ENCODE results near the gene B3GALT5.

The B3GALT5 gene

GRCh38 chr21:39656209-39656608 lies 43.5 kb downstream of the B3GALT5 start:
- peaks cover 17% of the 10 kb centered on the region for H3K27me3 Mint-ChIP-seq
- H3K27ac Mint-ChIP-seq (ENCODE audit: low read depth), result no peak overlapping the region
- no peaks in the 10 kb centered on the region for H3K36me3 Mint-ChIP-seq (ENCODE audit: insufficient read depth)
- peaks cover 9% of the 10 kb centered on the region for H3K9me3 Mint-ChIP-seq
- H3K4me1 Mint-ChIP-seq, result no peaks in the 10 kb centered on the region
- H3K4me3 Mint-ChIP-seq, result no peak overlapping the region
- DNase-seq (ENCODE audit: low spot score in 2 of 2), result no peak
- no peak for ATAC-seq (replicated peaks; ENCODE audit: extremely low read depth, poor library complexity, severe bottlenecking)

GRCh38 chr21:39657091-39657689 lies 44.5 kb downstream of the B3GALT5 start:
- no peak for ATAC-seq (replicated peaks; ENCODE audit: extremely low read depth, poor library complexity, severe bottlenecking)
- no peak overlapping the region for H3K4me3 Mint-ChIP-seq

GRCh38 chr21:39658066-39658465 lies 45.3 kb downstream of the B3GALT5 start:
- Mint-ChIP-seq H3K4me1 (no peaks in the 10 kb centered on the region), H3K9me3 (peaks cover 6% of the 10 kb centered on the region), H3K27me3 (peaks cover 17% of the 10 kb centered on the region), H3K27ac (ENCODE audit: low read depth) (no peak overlapping the region), H3K4me3 (no peak overlapping the region), H3K36me3 (ENCODE audit: insufficient read depth) (no peaks in the 10 kb centered on the region)
- DNase-seq (ENCODE audit: low spot score in 2 of 2) (no peak), ATAC-seq (replicated peaks; ENCODE audit: extremely low read depth, poor library complexity, severe bottlenecking) (no peak)

More at GRCh38 chr21:39657091-39657689, 44.5 kb downstream of the B3GALT5 start:
- Mint-ChIP-seq H3K27me3 (peaks cover 17% of the 10 kb centered on the region), H3K9me3 (peaks cover 9% of the 10 kb centered on the region), H3K4me1 (no peaks in the 10 kb centered on the region), H3K36me3 (ENCODE audit: insufficient read depth) (no peaks in the 10 kb centered on the region), H3K27ac (ENCODE audit: low read depth) (no peak overlapping the region)
- no peak for DNase-seq (ENCODE audit: low spot score in 2 of 2)

GRCh38 chr21:39659070-39659815 lies 46.5 kb downstream of the B3GALT5 start:
- H3K36me3 Mint-ChIP-seq (ENCODE audit: insufficient read depth), result peaks cover 2% of the 10 kb centered on the region
- H3K9me3 Mint-ChIP-seq, result no peaks in the 10 kb centered on the region
- ATAC-seq (replicated peaks; ENCODE audit: extremely low read depth, poor library complexity, severe bottlenecking), result no peak
- H3K4me3 Mint-ChIP-seq, result no peak overlapping the region
- no peak for DNase-seq (ENCODE audit: low spot score in 2 of 2)
- H3K27me3 Mint-ChIP-seq, result peaks cover 17% of the 10 kb centered on the region
- no peak overlapping the region for H3K27ac Mint-ChIP-seq (ENCODE audit: low read depth)
- no peaks in the 10 kb centered on the region for H3K4me1 Mint-ChIP-seq

- no peaks in the 10 kb centered on the region for H3K4me1 Mint-ChIP-seq
- peaks cover 9% of the 10 kb centered on the region for H3K9me3 Mint-ChIP-seq
- no peak overlapping the region for H3K27ac Mint-ChIP-seq (ENCODE audit: low read depth)
- DNase-seq (ENCODE audit: low spot score in 2 of 2), result no peak
- no peak for ATAC-seq (replicated peaks; ENCODE audit: extremely low read depth, poor library complexity, severe bottlenecking)
- peaks cover 2% of the 10 kb centered on the region for H3K36me3 Mint-ChIP-seq (ENCODE audit: insufficient read depth)
- H3K4me3 Mint-ChIP-seq, result no peak overlapping the region
- peaks cover 24% of the 10 kb centered on the region for H3K27me3 Mint-ChIP-seq
Measured at GRCh38 chr21:39660191-39660980, 47.6 kb downstream of the B3GALT5 start.

- DNase-seq (ENCODE audit: low spot score in 2 of 2) (no peak), ATAC-seq (replicated peaks; ENCODE audit: extremely low read depth, poor library complexity, severe bottlenecking) (no peak)
- H3K4me1 Mint-ChIP-seq, result no peaks in the 10 kb centered on the region
- no peak overlapping the region for H3K27ac Mint-ChIP-seq (ENCODE audit: low read depth)
- H3K36me3 Mint-ChIP-seq (ENCODE audit: insufficient read depth), result peaks cover 2% of the 10 kb centered on the region
- peaks cover 13% of the 10 kb centered on the region for H3K9me3 Mint-ChIP-seq
- peaks cover 31% of the 10 kb centered on the region for H3K27me3 Mint-ChIP-seq
- H3K4me3 Mint-ChIP-seq, result no peak overlapping the region
Measured at GRCh38 chr21:39661121-39661520, 48.4 kb downstream of the B3GALT5 start.

- ATAC-seq (replicated peaks; ENCODE audit: extremely low read depth, poor library complexity, severe bottlenecking), result no peak
- Mint-ChIP-seq H3K4me1 (no peaks in the 10 kb centered on the region), H3K36me3 (ENCODE audit: insufficient read depth) (peaks cover 2% of the 10 kb centered on the region), H3K4me3 (no peak overlapping the region), H3K27ac (ENCODE audit: low read depth) (no peak overlapping the region), H3K9me3 (peaks cover 13% of the 10 kb centered on the region), H3K27me3 (peaks cover 31% of the 10 kb centered on the region)
- DNase-seq (ENCODE audit: low spot score in 2 of 2), result no peak
Measured at GRCh38 chr21:39661740-39662139, 49.0 kb downstream of the B3GALT5 start.

- Mint-ChIP-seq H3K27me3 (peaks cover 31% of the 10 kb centered on the region), H3K9me3 (peaks cover 13% of the 10 kb centered on the region), H3K4me1 (no peaks in the 10 kb centered on the region), H3K27ac (ENCODE audit: low read depth) (no peak overlapping the region), H3K4me3 (no peak overlapping the region), H3K36me3 (ENCODE audit: insufficient read depth) (peaks cover 2% of the 10 kb centered on the region)
- ATAC-seq (replicated peaks; ENCODE audit: extremely low read depth, poor library complexity, severe bottlenecking) (no peak), DNase-seq (ENCODE audit: low spot score in 2 of 2) (no peak)
Measured at GRCh38 chr21:39662411-39662953, 49.7 kb downstream of the B3GALT5 start.

- no peak overlapping the region for H3K27ac Mint-ChIP-seq (ENCODE audit: low read depth)
- H3K4me3 Mint-ChIP-seq, result no peak overlapping the region
- peaks cover 2% of the 10 kb centered on the region for H3K36me3 Mint-ChIP-seq (ENCODE audit: insufficient read depth)
- no peak for DNase-seq (ENCODE audit: low spot score in 2 of 2)
- H3K4me1 Mint-ChIP-seq, result no peaks in the 10 kb centered on the region
- H3K9me3 Mint-ChIP-seq, result peaks cover 13% of the 10 kb centered on the region
- peaks cover 28% of the 10 kb centered on the region for H3K27me3 Mint-ChIP-seq
- ATAC-seq (replicated peaks; ENCODE audit: extremely low read depth, poor library complexity, severe bottlenecking), result no peak
Measured at GRCh38 chr21:39663066-39663465, 50.3 kb downstream of the B3GALT5 start.

- H3K27me3 Mint-ChIP-seq, result peaks cover 22% of the 10 kb centered on the region
- ATAC-seq (replicated peaks; ENCODE audit: extremely low read depth, poor library complexity, severe bottlenecking), result no peak
Measured at GRCh38 chr21:39663742-39664492, 51.2 kb downstream of the B3GALT5 start.

GRCh38 chr21:39664586-39664985 lies 51.8 kb downstream of the B3GALT5 start:
- Mint-ChIP-seq H3K27ac (ENCODE audit: low read depth) (no peak overlapping the region), H3K27me3 (peaks cover 18% of the 10 kb centered on the region), H3K4me1 (no peaks in the 10 kb centered on the region), H3K4me3 (no peak overlapping the region), H3K36me3 (ENCODE audit: insufficient read depth) (peaks cover 2% of the 10 kb centered on the region), H3K9me3 (peaks cover 13% of the 10 kb centered on the region)
- ATAC-seq (replicated peaks; ENCODE audit: extremely low read depth, poor library complexity, severe bottlenecking) (no peak), DNase-seq (ENCODE audit: low spot score in 2 of 2) (no peak)

More at GRCh38 chr21:39663742-39664492, 51.2 kb downstream of the B3GALT5 start:
- Mint-ChIP-seq H3K4me1 (no peaks in the 10 kb centered on the region), H3K9me3 (peaks cover 13% of the 10 kb centered on the region), H3K36me3 (ENCODE audit: insufficient read depth) (peaks cover 2% of the 10 kb centered on the region), H3K4me3 (no peak overlapping the region), H3K27ac (ENCODE audit: low read depth) (no peak overlapping the region)
- no peak for DNase-seq (ENCODE audit: low spot score in 2 of 2)

- no peak for ATAC-seq (replicated peaks; ENCODE audit: extremely low read depth, poor library complexity, severe bottlenecking)
- H3K9me3 Mint-ChIP-seq, result peaks cover 13% of the 10 kb centered on the region
- no peak for DNase-seq (ENCODE audit: low spot score in 2 of 2)
- peaks cover 14% of the 10 kb centered on the region for H3K27me3 Mint-ChIP-seq
- H3K27ac Mint-ChIP-seq (ENCODE audit: low read depth), result no peak overlapping the region
- H3K36me3 Mint-ChIP-seq (ENCODE audit: insufficient read depth), result peaks cover 2% of the 10 kb centered on the region
- H3K4me3 Mint-ChIP-seq, result no peak overlapping the region
- no peaks in the 10 kb centered on the region for H3K4me1 Mint-ChIP-seq
Measured at GRCh38 chr21:39666026-39666425, 53.3 kb downstream of the B3GALT5 start.

Measured in central memory CD8-positive, alpha-beta T cell (primary cell).